OCI-LY3 (cell line): ENCODE measurements around the gene RNF4.

Experiments used
- H2AFZ ChIP-seq: fragments of 200-600, 300-600 bp; shearing (Covaris generic); 2 replicates; pipeline ENCODE4 v1.6.0; 2014; ENCODE audit warnings: antibody characterized with exemption, low read depth, low read length
- H3K27ac ChIP-seq: fragments of 200-600, 300-600 bp; sonication (generic); 2 replicates; pipeline ENCODE4 v1.5.1; 2014; ENCODE audit warnings: mild to moderate bottlenecking, low read length, moderate library complexity, mixed read lengths
- H3K27me3 ChIP-seq: fragments of 200-600, 300-600 bp; sonication (generic); 2 replicates; pipeline ENCODE4 v1.6.1; 2014; ENCODE audit warnings: low read depth, low read length, mixed read lengths
- H3K36me3 ChIP-seq: fragments of 200-600, 300-600 bp; sonication (generic); replicated peaks from 2 replicates; pipeline ENCODE3; 2014; ENCODE audit warnings: low read depth, low read length, mixed read lengths
- H3K4me1 ChIP-seq: fragments of 300-600, 200-600 bp; sonication (generic); 2 replicates; pipeline ENCODE4 v1.6.1; 2014; ENCODE audit warnings: low read length, mixed read lengths
- H3K4me2 ChIP-seq: fragments of 200-600, 300-600 bp; sonication (generic); 2 replicates; pipeline ENCODE4 v1.6.1; 2014; ENCODE audit warnings: low read length, mixed read lengths
- H3K4me3 ChIP-seq: fragments of 300-600, 200-600 bp; sonication (generic); 2 replicates; pipeline ENCODE4 v1.5.1; 2014; ENCODE audit warnings: antibody characterized with exemption, mild to moderate bottlenecking, low read length, moderate library complexity
- H3K79me2 ChIP-seq: fragments of 300-600, 200-600 bp; shearing (Covaris generic); 2 replicates; pipeline ENCODE4 v1.6.1; 2014; ENCODE audit warnings: mild to moderate bottlenecking, low read length, mixed read lengths
- H3K9ac ChIP-seq: fragments of 300-600, 200-600 bp; shearing (Covaris generic); 2 replicates; pipeline ENCODE4 v1.6.0; 2014; ENCODE audit warnings: mild to moderate bottlenecking, low read length, moderate library complexity
- H3K9me3 ChIP-seq: fragments of 200-600, 300-600 bp; shearing (Covaris generic); 2 replicates; pipeline ENCODE4 v1.6.1; 2014; ENCODE audit warnings: low read length, mixed read lengths; ENCODE audit not compliant: insufficient read depth
- H4K20me1 ChIP-seq: fragments of 200-600, 300-600 bp; sonication (generic); 2 replicates; pipeline ENCODE4 v1.6.1; 2016; ENCODE audit warnings: low read length, mixed read lengths; ENCODE audit not compliant: insufficient read depth
- CTCF ChIP-seq: fragments of 200-600, 300-600 bp; sonication (generic); IDR thresholded peaks from 2 replicates; pipeline ENCODE4 v1.5.1; 2014; ENCODE audit warnings: antibody characterized with exemption, low read length, low read depth
- EZH2phosphoT487 ChIP-seq: fragments of 200-600 bp; shearing (Covaris generic); IDR thresholded peaks from 2 replicates; pipeline ENCODE4 v1.6.1; 2018; ENCODE audit warnings: antibody characterized with exemption, mixed run types, low read depth

Gene RNF4

DNA sequence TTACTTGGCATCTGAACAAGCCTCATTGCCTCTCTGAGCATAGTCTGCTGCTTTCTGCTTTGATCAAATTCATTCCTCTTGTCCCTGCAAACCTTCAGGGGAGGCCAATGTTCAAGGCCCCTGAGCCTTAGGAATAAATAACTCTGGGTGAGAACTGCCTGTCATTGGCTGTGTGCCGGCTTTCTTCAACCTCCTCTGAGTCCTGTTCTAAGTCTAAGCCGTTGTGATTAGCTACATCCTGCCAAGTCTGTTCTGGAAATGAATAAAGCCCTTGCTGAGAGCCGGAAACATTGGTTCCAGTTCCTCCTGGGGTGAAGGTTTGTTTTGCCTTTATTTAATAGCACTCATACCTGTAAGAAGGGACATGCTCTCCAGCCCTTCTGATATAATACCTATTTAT, 13.8 kb downstream of the RNF4 start:
- peaks cover 70% of the 10 kb centered on the region for H3K4me1 ChIP-seq
- peaks cover 95% of the 10 kb centered on the region for H4K20me1 ChIP-seq
- peak overlapping the region; percentile 67 for H3K4me3 ChIP-seq
- TF ChIP-seq EZH2phosphoT487 (no peak), CTCF (no peak)
- no peaks in the 10 kb centered on the region for H3K27me3 ChIP-seq
- H3K79me2 ChIP-seq = peaks cover 100% of the 10 kb centered on the region
- peak overlapping the region; percentile 94 for H3K27ac ChIP-seq
- H3K36me3 ChIP-seq = peaks cover 8% of the 10 kb centered on the region
- H3K4me2 ChIP-seq = peak overlapping the region; percentile 79
- H2AFZ ChIP-seq = no peak overlapping the region
- H3K9ac ChIP-seq = peak overlapping the region; percentile 68
- no peaks in the 10 kb centered on the region for H3K9me3 ChIP-seq

DNA sequence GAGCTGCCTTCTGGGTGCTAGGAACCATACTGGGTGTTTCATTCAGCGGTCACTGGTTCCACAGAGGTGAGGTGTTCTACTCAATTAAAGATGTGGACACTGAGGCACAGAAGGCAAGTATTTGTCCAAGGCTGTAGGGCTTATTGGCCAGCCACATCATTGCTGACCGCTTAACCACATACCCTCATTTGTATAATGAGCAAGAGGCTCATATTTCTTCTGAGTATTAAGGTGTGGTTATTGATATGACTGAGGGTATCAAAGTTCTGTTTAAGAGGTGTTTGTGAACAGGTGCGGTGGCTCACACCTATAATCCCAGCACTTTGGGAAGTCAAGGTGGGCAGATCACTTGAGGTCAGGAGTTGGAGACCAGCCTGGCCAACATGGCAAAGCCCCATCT, 14.3 kb downstream of the RNF4 start:
- Histone ChIP-seq H3K9ac (peak overlapping the region; percentile 68; the same call in 1 of the 2 replicates), H3K27me3 (no peaks in the 10 kb centered on the region), H3K79me2 (peaks cover 100% of the 10 kb centered on the region), H3K4me3 (peak overlapping the region; percentile 67), H3K4me1 (peaks cover 74% of the 10 kb centered on the region), H3K4me2 (peak overlapping the region; percentile 79), H3K27ac (peak overlapping the region; percentile 94), H3K36me3 (peaks cover 8% of the 10 kb centered on the region), H4K20me1 (peaks cover 95% of the 10 kb centered on the region), H3K9me3 (no peaks in the 10 kb centered on the region), H2AFZ (no peak overlapping the region)
- TF ChIP-seq EZH2phosphoT487 = no peak
- TF ChIP-seq CTCF = no peak

GRCh38 chr4:2484185-2484584, 15.3 kb downstream of the RNF4 start:
- Histone ChIP-seq H2AFZ (no peak overlapping the region), H3K4me2 (peak overlapping the region; percentile 90), H3K4me3 (peak overlapping the region; percentile 60), H3K79me2 (peaks cover 100% of the 10 kb centered on the region), H4K20me1 (peaks cover 93% of the 10 kb centered on the region), H3K27ac (peak overlapping the region; percentile 94), H3K9ac (peak overlapping the region; percentile 58), H3K9me3 (no peaks in the 10 kb centered on the region), H3K36me3 (peaks cover 11% of the 10 kb centered on the region), H3K4me1 (peaks cover 74% of the 10 kb centered on the region), H3K27me3 (no peaks in the 10 kb centered on the region)
- TF ChIP-seq CTCF (no peak), EZH2phosphoT487 (no peak)

DNA sequence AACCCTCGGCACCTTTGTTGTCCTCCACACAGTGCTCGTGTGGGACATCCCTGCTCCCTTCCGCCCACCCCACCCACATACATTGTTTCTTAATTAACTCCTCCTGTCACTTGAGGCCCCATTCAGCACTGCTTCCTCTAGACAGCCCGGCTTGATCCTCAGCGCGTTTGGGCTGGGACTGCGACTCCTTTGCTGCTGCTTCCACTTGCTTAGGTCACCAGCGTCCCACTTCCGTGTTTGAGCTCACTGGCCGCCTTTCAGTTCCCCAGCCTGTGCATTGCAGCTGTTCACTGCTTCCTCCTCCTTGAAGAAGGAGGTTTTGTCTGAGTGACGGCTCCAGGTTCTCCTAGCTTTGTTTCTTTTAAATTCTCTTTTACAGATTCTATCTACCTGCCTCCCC, 16.1 kb downstream of the RNF4 start:
- Histone ChIP-seq H3K9me3 (no peaks in the 10 kb centered on the region), H3K27ac (peak overlapping the region; percentile 94), H3K27me3 (no peaks in the 10 kb centered on the region), H4K20me1 (peaks cover 93% of the 10 kb centered on the region), H3K4me3 (peak overlapping the region; percentile 68), H3K9ac (peak overlapping the region; percentile 58), H3K4me1 (peaks cover 74% of the 10 kb centered on the region), H3K36me3 (peaks cover 19% of the 10 kb centered on the region), H3K4me2 (peak overlapping the region; percentile 90), H2AFZ (no peak overlapping the region), H3K79me2 (peaks cover 100% of the 10 kb centered on the region)
- TF ChIP-seq EZH2phosphoT487 (no peak), CTCF (no peak)
